K562 (cell line): ENCODE measurements around the gene NTRK3.

ENCODE experiments used
- FOXK1 ChIP-seq: sonication (generic); formaldehyde crosslinking; IDR thresholded peaks from 2 replicates; pipeline ENCODE4 v1.8.0; 2022; ENCODE audit warnings: missing genetic modification reagents, mild to moderate bottlenecking, borderline replicate concordance
- KHSRP ChIP-seq: fragments of 450-650 bp; IDR thresholded peaks from 2 replicates; pipeline ENCODE4 v1.6.1; 2017
- POLR2H ChIP-seq: IDR thresholded peaks from 2 replicates; pipeline ENCODE4 v1.6.1; 2016; ENCODE audit warnings: missing genetic modification characterization, low read depth, mild to moderate bottlenecking, control low read depth, missing compliant biosample characterization, moderate library complexity

- TF ChIP-seq POLR2H (tag) (no peak), FOXK1 (CRISPR knock-in tag) (no peak), KHSRP (no peak)
These were observed 140.9 kb downstream of the NTRK3 start for GRCh38 chr15:88115486-88116152.
